Activated gamma-delta T cell treated with Interleukin-2 at 50 U/mL for 16 hours (primary cell): Measurements from ENCODE around the gene SLC35B4.

Experiments
- DNase-seq: peaks from one replicate; pipeline ENCODE4 v3.0.0-alpha.2; 2020

SLC35B4 gene, protein sequence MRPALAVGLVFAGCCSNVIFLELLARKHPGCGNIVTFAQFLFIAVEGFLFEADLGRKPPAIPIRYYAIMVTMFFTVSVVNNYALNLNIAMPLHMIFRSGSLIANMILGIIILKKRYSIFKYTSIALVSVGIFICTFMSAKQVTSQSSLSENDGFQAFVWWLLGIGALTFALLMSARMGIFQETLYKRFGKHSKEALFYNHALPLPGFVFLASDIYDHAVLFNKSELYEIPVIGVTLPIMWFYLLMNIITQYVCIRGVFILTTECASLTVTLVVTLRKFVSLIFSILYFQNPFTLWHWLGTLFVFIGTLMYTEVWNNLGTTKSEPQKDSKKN

DNA sequence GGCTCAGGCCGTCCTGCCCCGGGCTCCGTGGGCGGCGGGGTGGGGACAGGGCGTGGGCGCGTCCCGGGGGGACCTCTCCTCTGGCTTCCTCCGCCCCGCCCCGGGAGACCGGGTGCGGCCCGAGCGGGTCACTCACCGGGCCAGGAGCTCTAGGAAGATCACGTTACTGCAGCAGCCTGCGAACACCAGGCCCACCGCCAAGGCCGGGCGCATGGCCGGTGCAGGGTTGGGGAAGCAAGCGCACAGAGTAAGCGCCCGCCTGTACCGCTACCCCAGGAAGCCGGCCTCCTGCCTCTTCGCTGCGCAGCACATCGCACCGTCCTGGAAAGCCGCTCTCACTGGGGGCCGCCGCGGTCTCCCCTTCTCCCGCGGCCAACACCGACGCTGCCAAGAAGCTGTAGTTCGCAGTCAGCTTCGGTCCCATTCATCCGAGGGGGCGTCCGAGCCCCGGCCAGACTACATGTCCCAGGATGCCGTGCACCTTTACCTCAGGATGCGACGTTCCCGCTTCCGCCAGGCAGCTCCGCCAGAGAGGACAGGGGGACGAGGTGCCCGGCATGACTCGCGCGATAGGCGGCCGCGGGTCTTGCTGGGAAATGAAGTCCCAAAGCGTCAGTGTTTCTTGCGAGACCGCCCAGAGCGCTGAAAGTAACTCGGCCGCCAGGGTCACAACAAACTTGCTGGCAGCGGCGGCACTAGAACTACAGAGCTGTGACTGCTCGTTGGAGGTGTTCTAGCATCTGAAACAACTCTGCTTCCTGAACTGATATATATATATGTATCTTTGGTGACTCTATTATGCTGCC, at the start of gene SLC35B4:
Gene SLC35B4 (minus strand): TSS at position 392 of the 806 bp plus-strand sequence. CDS start 179 bp downstream, at position 213.
- peak; percentile 94 for DNase-seq

DNA sequence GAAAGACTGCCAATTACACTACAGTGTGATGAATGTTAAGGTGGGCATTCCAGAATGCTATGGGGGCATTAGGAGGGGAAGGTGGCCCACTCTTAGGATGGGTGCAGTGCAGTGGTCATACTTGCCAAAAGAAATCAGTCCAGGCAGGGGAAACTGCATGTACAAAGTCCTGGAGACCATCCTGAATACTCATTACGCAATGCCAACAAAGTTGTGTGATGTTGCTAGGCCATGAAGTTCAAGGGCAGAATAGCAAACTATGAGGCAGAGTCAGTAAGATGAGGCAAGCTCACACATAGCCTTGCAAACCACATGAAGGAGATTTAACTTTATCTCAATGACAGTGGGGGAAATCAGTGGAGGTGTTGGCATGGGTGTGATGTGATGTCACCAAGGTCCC, 49.8 kb upstream of the SLC35B4 start:
- no peak for DNase-seq

DNA sequence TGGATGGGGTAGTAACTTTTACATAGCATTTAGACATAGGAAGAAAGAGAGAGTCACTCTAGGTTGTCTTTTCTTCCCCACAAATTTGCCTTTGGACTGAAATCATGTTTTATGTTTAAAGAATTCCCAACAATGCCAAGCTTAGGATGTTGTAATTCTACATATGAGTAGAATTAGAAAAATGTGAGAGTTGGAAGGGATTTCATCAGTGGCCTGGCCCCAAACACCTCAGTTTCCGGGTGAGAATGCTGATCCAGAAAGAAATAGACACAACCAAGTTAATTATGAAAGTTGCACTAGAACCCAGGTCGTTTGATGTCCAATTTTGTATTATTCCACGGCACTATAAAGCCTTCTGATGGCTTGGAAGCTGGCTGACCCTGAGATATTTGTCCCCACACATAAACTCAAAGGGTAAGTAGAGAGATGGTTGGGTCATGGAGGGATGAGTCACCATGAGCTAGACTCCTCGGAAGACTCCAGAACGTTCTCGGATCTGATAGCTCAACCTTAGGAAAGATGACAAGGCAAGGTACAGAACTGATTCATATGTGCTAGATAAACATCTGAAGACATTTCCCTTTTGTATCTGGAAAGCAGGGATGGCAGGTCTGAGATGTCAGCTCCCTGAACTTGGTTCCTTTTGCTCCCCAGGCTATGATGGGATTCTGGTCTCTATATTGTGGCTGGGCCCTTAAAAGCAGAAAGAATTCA, 48.8 kb upstream of the SLC35B4 start:
- DNase-seq: no peak

DNA sequence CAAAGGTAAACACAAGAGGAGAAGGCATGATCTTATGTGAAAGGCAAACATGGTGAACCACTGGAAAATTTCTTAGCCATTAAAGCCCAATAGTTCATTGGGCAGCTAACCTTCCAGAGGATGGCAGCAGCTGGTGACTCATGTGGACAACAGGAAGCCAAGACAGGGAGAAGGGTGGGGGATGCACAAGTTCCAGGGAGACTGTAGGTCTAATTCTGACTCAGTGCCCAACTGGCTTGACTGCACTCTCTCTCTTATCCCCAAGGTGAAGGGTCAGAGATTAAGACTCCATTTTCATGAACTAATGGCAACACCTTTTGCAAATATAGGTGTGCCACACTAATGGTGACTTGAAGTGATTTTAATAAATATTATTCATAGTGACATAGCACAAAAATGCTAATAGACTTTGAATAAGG, 47.9 kb upstream of the SLC35B4 start:
- DNase-seq: no peak

DNA sequence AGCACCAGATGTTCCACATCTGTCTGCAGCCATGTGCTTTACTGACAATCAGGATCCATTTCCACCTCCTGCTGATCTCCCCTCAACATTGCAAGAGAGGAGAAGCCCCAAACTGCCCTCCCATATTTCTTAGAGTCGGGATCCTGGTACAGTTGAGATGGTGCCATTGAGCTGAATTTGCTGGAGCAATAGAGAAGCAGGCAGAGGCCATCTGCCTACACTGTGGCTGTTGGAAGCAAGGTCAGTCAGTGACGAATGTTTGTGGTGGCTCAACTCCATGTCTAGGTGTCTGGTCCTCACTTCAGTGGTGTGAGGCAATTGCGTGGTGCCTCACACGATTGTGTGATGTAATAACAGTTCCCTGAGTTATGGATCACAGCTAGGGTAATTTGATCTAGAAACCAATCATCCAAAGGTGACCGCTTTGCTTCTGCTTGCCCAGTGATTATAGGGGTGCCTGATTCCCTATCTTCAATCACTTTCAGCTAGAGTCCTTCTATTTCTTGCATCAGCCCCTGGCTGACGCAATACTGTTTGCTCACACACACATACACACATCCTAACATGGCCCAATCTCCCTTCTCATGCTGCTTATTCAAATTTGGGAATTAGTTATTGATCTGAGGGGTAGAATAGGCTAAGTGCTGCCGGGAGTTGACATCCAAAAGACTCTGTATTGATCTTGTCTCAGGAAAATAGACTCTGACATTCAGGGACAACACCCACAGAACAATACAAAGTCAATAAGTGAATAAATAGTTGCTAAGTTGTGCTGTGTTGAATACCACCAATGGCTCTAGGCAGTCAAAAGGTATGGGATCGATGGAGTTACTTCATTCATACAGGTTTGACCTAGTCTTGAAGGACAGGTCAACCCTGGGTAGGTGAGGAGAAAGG, 46.1 kb upstream of the SLC35B4 start:
- DNase-seq: no peak

DNA sequence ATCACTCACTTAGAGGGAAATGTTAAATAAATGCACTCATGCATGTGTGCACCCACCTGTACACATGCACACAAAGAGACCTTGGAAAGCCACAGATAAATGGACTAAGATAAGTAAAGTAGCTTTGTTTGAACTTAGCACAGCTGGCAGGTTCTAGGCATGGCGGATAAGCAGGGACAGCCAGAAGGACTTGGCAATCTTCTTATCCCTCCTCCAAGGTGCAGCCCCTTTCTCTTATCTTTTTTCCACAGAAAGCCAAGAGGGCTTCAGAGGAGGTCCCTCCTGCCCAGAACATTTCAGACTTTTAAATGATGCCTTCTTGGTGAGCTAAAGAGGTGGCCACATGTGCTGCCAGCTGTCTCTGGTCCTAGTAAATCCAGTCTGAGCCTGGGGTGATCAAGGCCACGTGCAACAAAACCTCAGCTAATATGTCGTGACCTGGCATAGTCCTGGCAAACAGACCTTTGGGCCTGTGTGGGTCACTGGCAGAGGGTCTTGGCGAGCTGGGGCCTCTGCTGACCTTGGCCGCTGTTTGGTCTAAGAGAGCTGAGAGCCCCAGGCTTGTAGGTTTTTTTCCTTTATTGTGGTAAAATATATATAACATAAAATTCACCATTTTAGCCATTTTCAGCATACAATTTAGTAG, 43.2 kb upstream of the SLC35B4 start:
- DNase-seq: no peak

DNA sequence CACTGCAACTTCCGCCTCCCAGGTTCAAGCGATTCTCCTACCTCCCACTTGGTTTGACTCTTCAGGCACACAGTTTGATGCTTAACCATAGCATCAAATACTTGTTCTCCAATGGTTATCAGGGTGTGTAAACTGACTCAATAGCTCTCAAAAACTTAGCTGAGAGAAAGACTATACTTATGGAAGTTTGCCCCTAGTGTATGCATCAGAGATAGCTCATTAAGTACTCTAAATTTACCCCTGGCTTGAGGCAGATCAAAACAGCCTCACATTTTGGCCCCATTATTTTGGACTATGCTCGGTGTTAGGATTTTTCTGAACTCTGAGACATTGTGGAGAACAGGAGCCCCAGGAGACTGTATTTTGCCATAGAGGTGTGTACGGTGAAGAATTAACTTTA, 40.8 kb upstream of the SLC35B4 start:
- no peak for DNase-seq

DNA sequence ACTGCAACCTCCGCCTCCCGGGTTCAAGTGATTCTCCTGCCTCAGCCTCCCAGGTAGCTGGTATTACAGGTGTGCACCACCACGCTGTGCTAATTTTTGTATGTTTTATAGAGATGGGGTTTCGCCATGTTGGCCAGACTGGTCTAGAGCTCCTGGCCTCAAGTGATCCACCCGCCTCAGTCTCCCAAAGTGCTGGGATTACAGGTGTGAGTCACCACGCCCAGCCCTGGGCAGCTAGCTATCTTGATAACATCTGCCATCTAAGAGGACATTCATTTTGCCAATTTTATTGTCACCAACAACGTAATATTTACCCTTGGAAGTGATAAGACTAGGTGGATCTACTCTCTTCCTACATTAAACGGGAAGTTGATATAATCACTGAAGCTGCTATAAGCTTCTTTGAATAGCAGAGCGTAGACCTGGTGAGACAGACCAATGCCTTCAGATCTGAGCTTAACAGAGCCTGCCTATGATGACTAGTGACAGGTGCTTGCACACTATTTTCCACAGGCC, 39.7 kb upstream of the SLC35B4 start:
- no peak for DNase-seq

DNA sequence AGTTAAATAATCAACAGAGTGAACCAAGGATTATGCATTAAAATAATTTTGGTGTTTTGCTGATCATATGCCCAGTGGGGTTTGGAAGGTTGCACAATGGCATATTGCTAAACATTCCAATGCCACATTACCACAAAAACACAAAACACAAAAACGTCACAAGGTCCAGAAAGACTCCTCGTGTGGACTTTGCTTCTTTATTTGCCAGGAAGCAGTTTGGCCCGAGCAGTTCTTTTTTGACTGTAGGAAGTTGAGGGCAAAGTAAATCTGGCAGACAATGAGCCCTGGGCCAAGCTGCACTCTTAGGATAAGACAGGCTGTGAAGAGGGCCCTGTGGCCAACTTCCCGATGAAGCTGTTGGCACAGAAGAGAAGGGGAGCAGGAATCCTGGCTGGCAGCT, 39.2 kb upstream of the SLC35B4 start:
- no peak for DNase-seq

DNA sequence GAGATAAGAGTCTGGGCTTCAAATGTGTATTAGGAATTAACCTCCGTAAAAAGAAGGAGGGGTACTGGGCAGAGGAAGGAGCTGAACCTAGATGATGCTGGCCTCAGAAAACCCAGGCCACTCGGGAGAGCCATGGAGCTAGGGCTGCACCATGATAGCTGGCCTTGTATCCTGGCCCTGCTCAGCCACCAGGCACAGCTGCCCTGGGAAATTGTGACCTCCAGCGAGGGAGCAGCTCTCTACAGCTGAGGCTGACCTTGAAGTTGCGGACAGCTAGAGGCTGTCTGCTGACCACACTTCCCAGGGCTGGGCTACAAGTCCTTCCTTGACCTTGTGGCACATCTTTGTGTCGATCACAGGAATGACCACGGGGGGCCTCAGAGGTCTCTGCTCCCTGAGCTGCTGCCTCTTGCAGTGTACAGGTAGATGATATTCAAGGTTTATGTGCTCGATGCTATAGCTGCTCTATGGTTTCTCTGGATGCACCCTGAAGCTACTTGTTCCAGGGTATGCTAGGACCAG, 38.3 kb upstream of the SLC35B4 start:
- DNase-seq: no peak

DNA sequence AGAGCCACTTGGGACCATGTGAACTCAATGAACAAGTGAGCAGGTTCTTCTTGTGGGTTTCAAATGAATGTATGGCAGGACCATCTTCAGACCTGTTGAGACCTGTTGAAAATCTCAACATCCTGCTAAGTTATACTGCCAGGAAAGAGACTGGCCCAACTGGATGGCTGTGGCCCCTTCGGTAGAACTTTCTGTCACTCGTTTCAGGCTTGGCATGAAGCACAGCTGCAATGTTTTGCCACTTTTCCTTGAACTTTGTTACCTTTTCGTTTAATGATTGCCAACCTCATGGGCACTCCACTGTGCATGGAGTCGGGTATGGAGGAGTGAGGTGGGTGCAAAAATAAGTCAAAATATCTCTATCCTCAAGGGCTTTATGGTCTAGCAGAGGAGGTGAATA, 36.7 kb upstream of the SLC35B4 start:
- DNase-seq: no peak

DNA sequence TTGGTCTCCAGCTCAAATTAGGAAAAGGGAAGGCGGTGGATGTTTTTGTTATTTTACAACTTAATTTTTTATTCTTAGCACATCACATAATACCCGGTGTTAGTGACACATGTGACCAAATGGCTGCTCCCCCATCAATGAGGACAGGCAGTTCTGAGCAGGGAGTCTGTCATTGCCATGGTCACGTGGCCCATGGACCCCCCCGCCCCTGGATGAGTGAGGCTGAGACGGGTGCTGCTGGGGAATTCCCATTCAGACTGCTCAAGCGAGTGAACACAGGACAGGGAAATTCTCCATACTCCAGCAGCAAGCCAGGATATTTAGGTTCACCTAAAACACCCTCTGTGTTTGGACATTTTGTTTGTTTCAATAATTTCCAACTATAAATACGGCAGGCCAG, 34.7 kb upstream of the SLC35B4 start:
- no peak for DNase-seq

DNA sequence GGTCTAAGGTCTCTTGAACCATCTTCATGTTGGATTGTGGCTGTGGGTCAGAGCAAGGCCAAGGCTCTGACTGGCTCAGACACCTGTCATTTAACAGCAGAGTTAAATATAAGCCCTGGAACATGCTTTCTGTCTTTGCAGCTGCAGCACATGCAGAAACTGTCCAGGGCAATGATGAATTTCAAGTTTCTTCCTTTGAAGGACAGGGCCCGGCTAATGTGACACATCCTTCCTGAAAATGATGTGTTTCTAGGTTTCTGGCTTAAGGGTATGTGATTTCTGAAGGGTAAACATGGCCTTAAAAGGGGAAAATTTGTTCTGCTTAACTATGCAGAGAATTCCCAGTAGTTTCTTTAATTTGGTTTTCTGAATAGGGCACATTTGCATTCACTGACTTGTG, 34.0 kb upstream of the SLC35B4 start:
- DNase-seq: no peak

DNA sequence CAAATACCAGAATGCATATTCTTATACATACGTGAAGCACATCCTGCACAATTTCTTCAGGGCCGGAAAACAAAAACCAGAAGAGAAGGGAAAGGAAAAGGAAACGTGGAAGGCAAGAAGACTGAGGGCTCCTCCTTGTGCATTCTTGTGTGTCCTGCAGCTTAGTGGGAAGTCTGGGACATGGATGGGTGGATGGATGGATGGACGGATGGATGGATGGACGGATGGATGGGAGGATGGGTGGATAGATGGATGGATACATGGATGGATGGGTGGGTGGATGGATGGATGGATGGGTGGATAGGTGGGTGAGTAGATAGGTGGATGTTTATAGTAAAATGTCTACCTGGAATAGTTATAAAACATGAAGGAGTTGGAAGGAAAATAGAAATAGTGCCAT, 30.8 kb upstream of the SLC35B4 start:
- no peak for DNase-seq

DNA sequence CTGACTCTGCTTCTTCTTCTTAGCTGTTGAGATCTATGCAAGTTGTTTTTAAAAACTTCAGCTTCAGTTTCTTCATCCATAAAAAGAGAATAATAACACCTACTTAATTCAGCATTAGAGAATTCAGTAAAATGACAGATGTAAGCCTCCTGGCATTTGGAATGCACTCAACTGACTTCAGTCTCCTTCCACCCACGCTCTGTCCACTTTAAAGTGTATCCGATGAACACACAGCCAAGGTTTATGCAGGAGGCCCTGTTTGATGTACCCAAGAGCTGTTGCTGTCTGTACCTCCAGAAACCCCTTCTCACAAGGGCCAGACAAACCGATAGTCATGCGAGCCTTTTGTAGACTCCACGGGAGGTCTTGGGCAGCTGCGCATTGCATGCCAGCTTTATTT, 27.1 kb upstream of the SLC35B4 start:
- DNase-seq: no peak

DNA sequence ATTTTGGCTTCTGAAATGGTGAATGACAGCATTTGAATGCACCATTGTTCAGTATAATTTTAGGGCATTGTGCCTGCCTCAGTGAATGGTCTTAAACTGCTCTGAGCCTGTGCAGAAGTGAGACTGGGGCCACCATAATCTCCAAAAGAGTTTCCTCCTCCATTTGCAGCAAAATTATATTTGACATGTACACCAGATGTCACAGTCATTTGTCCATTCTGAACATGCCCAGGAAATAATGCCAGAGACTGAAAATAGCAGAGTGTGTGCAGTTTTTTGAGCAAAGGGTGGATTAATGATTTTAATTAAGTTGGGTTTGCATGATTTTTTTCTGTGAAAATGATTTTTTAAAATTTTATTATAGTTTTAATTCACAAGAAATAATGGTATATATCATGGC, 26.4 kb upstream of the SLC35B4 start:
- DNase-seq: no peak

DNA sequence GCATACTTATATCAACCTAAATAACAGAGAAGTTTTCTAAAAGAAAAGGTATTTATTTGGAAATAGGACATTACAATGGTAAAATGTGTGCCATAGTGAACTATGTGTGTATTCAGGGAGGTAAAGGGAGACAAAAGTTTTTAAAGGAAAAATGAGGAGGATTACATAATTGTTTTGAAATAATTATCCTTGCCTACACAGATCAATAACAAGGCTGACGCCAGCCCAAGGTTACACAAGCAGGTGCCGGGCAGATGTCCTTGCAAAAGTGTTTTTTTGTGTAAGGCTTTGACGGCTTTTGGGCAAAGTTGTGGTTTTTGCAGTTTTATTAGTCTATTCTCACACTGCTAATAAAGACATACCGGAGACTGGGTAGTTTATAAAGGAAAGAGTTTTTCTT, 22.7 kb upstream of the SLC35B4 start:
- DNase-seq: no peak

DNA sequence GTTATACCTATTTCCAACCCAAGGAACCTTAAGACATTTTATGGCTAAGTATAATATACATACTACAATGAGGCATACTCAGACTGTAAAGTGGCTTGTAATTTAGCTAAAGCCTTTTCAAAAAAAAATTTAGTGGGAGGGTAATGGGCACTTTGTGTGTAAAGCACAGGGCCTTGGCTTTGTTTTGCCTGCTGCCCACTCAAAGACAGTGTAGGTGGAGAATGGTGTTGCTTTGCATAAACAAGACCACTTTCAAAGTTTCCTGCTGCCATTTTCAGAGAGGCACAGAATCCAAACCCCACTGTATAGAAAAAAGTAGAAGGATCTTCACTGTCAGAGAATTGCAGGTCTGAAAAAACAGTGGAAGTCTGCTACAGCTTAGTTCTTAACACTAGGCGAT, 21.2 kb upstream of the SLC35B4 start:
- no peak for DNase-seq

DNA sequence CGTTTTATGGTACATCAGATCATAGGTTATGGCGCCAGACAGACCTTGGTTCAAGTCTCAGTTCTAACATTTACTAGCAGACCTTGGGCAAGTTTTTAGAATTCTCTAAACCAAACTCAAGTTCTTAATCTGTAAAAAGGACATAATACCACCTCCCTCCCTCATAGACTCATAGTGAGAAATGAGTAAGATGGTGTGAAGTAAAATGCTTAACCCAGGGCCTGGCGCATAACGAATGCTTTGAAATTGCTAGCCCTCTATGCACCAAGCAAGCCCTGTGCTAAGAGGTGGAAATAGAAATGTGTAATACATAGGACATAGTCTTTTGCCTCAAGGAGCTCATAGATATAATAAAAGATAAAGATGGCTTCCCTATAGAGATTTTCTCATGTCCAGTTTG, 17.7 kb upstream of the SLC35B4 start:
- no peak for DNase-seq

DNA sequence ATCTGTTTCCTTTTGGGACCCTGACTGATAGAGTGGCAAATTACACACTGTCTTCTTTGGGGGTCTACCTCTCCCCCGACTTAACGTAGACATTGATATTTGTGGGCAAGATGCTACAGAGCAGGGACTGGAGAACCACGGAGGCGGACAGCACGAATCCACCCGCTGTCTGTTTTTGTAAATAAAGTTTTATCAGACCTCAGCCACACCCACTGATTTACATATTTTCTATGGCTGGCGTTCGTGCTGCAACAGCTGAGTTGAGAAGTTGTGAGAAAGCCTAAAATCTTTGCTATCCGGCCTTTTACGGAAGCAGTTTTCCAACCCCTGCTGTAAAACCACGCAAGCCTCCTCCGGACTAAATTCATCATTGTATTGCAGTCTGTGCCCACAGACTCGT, 17.2 kb upstream of the SLC35B4 start:
- DNase-seq: no peak

DNA sequence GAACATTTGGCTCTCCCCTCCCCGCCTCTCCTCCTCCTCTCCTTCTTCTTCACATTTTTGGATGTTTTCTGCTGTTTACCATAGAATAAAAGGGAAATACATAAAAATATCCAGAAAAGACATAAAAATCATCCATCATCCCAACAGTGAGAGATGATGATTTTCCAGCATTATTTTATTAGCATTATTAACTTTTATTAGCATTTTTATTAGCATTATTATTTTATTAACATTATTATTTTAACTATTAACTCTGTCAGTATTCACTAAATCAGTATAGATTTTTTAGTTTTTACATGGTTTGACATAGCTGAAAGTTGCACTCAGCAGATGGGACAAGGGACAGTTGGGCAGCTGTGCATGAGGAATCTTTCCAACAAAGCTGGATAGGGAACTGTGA, 16.2 kb upstream of the SLC35B4 start:
- no peak for DNase-seq

DNA sequence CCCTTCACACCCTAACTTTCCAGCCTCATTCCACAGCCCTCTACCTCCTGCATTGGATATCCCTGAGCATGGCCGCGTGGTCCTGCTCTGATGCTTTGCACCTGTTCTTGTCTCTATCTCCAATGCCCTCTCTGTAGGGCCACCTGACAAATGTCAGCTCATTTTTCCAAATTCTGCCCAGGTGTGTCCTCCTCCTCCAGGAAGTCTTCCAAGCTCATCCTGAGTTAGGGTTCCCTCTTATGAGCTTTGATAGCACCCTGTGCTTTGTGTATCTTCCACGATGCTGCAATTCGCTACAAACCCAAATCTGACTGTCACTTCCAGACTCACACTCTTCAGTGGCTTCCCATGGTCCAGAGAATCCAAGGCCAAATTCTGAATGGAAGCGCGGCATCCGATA, 14.7 kb upstream of the SLC35B4 start:
- no peak for DNase-seq
